CD4-positive, alpha-beta T cell treated with Interleukin-12 subunit alpha and Interleukin-12 subunit beta, for 1 hour (primary cell): ENCODE data around the gene KAT6B.

ENCODE experiments used
- DNase-seq: peaks from one replicate; pipeline ENCODE4 v3.0.0-alpha.2; 2020

KAT6B gene

DNA sequence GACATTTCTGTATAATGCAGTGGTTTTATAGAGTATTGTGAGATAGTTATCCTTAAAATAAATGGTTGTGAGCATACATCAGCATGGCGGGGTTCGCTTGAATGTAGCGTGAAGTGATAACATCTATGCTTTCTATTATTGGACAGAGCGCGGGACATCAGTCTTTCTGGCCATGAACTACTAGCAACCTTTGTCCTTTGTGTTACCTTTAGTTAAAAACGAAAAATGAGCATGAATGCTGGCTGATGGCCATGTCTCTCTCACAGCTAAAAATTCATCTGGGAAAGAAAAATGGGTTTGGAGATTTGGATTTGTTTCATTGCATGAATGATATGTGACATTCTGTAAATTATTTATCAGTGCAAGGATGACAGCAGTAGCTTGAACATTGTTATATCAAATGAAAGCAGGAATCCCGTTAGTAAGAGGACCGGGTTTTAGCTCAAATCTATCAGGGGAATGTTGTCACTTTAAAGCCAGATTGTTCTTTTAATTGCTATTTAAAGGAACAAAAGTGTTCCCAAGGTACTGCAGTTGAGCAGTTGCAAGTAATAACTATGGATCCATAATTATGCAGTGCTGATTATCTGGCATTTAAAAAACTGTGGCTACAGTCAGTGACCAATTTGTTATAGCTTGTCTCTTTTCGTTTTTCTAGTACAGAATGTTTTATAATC is 131.0 kb downstream of the KAT6B start:
- DNase-seq: no peak

DNA sequence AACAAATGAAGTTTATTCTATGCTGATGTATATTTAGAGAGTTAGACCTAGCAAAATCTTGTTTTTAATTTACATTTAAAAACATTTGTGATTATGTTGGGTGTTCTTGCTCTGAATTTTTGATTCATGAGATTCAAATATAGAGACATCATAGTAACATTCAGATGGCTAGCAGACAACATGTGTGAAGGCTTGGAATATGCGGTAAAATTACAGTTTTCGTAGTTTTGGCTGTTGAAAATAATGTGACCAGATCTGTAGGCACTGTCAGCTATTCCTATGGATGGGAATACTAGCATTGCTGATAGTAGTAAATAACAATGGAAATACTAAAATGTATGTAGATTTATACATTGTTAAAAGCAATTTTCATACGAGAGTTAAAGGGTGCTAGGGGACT is 131.9 kb downstream of the KAT6B start:
- DNase-seq: no peak

DNA sequence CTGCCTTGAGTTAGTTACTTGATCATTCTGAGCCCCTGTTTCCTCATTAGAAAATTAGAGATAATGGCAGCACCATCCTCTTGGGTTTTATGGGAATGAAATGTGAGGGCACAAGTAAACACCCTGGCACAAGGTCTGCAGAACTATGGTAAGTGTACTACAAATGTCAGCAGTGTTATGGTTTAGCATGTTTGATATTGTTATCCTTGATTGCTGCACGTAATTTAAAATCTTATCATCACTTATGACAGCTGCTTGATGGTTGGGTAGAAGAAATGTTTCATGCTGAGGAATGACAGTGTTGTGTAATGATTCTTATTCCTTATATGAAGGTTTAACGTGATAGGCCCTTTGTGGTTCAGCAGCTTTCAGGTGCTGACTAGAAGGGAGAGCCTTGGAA is 134.3 kb downstream of the KAT6B start:
- DNase-seq: no peak

DNA sequence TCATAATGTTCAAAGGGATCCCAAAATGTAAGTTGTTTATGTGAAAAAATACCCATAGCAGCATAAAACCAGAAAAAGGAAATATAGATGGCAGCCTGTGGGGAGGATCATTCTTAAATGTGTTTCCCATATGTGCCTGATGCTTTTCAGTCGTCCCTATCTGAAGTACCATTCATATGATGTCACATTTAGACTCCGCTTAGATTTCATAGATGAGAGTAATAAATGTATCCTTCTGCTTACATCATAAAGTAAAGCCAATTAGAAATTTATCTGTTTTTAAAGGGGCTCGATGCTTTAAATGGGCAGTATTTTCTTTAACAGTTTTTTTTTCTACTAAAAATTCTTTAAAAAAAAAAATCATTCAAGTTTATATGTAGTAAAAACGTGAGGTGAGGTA is 136.1 kb downstream of the KAT6B start:
- DNase-seq: no peak

DNA sequence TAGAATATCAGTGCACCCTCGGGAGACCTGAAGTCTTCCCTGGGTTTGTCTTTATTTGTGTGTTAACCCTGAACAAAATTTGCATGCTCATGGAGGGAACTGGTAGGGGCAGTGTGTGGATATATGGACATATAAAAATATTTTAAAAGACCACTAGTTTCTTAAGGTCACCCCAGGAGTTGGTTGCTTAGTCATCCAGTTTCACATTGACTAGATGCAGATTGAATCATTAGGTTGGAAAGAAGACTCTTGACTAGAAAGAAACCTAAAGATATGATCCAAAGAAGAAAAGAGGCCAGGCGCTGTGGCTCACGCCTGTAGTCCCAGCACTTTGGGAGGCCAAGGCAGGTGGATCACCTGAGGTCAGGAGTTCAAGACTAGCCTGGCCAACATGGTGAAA is 137.1 kb downstream of the KAT6B start:
- no peak for DNase-seq

DNA sequence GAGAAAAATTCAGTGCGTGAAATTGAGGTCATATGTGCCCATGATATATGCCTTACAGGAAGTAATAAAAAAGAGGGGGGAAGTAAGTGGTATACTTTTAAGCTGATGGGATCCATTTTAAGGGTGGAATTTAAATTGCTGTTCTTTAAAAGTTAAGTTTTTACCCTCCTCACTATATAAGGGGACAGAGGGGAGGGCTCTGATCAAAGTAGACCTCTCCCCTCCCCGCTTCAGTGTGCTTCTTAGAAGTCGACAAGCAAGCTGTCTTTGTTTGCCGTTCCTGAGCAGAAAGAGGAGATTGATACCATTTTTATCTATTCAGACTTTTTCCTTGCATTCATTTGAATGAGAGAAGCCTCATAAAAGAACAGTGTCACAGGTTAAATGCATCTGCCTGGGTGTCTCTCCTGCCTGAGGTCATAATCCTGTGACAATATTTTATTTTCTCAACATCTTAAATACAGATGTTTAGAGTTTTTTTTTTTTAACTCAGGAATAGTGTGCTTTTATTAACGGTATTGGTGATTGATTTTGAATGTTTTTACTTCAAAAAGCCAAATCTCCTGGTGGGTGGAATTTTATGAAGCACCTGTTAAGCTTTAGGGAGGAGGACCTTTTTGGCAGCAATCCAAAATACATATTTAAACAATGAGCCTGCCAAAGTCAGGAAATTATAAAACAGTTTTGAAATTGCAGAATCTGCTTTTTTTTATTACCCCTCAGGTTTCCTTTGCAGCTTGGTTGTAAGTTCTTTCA is 141.7 kb downstream of the KAT6B start:
- peak; percentile 14 for DNase-seq

DNA sequence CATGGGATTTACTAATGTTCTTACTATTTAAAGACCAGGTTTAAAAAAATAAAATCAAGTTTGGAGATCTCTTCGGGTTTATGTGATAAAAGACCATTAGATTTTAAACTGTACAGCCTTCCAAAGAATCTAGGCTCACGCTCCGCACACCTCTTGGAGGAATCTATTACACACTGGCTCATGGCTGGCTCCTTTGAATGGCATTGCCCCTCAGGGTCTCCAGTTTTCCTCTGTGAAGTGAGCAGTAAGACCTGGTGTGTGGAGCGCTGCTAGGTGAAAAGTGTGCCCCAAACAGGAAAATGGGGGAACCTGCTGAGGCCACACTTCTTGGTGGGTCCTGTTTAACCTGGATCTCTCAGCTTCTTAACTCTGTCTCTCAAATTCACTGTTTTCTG is 142.3 kb downstream of the KAT6B start:
- DNase-seq: no peak

DNA sequence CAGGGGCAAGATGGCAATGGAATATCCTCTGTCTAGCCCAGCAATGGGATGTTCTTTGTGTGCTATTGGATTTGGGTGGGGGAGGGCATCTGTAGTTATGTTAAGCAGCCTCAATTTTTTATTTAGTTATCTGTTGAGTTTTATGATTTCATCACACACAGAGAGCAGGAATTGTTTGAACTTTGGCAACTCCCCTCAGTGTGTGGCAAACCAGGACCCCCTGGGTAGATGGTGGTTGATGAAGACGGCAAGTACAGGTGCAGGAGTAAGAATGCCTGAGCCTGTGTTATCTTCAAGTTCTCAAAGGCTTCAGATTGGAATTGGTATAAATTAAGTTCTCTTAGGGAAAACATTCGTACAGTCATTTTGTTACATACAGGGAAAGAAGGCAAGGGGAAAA is 142.7 kb downstream of the KAT6B start:
- DNase-seq: no peak

DNA sequence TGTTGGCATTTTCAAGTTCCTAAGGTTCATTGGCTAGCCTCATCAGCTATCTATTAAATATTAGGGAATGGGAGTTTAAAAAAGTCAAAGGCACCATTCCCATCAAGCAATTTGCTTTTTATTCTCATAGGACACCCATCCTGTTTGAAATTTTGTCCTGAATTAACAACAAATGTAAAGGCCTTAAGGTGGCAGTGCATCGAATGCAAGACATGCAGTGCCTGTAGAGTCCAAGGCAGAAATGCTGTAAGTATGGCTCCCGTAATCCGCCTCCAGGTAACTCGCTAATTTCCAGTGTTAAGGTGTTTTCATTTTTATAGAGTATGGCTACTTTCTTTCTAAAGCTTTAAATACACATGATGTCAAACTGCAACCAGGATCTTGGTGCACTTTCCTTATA is 143.1 kb downstream of the KAT6B start:
- DNase-seq: no peak

DNA sequence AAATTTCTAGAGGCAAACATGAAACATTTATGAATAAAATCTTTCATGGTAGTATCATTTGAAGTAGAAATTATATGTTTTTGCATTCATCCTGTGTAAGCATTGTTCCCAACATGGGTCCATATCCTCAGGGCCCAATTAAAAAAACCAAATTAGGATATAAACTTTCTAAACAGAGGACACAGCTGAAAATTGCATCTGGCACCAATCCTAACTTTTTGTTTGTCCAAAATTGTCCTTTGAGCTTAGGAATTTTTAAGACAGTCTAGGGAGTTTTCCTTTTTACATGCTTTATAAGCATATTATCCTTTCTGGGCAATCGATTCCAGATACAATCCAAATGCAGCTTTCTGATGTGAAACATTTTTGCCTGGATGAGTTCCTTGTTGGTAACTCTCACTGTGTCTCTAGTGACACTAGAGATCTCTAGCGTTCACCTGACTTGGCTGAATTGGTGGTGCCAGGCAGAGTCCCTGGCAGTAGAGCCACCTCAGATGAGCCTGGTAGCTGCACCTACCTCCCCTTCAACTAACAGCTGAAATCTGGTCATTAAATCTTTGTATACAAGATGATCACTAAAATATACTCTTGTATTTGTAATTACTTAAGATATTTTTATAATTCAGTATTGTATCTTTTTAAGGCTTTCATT is 147.5 kb downstream of the KAT6B start:
- no peak for DNase-seq

DNA sequence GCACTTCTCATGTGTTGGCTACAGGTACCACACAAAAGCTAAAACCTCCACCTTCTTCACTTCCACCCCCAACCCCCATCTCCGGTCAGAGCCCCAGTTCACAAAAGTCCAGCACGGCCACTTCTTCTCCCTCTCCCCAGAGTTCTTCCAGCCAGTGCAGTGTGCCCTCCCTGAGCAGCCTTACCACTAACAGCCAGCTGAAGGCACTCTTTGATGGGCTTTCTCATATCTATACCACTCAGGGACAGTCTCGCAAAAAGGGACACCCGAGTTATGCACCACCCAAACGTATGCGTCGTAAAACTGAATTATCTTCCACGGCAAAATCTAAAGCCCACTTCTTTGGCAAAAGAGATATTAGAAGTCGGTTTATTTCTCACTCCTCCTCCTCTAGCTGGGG is 149.4 kb downstream of the KAT6B start:
- DNase-seq: no peak

DNA sequence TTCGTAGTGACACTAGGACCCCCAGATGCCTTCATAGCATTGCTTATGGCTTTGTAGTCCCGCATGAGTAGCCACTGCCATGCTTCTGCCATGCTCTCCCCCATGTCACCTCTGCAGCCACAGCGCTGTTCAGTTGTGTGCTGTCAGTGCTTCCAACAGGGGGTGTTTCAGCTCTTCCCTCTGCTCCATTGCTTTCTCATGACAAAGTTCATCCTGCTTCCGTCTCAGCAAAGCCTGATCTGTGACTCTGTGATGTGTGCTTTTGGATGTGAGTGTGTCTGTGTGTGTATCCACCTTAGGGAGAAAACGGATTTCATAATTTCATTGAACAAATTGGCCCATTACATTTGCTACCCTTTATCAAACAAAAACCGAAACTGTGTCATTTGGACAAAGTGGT is 150.2 kb downstream of the KAT6B start:
- DNase-seq: no peak

DNA sequence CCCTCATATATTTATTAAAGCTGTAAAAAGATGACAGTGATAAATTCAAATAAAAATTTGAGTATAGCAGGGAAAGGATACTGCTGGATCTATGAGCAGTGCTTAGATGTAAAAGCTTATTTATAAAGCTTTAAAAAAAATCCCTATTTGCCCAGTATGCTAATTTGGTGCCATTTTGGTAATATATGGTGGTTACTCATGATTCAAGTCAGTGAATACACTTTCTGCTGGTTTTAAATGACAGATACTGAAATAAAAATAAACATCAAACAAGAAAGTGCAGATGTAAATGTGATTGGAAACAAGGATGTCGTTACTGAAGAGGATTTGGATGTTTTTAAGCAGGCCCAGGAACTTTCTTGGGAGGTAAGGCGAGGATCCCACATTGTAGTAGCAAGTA is 150.7 kb downstream of the KAT6B start:
- DNase-seq: no peak

DNA sequence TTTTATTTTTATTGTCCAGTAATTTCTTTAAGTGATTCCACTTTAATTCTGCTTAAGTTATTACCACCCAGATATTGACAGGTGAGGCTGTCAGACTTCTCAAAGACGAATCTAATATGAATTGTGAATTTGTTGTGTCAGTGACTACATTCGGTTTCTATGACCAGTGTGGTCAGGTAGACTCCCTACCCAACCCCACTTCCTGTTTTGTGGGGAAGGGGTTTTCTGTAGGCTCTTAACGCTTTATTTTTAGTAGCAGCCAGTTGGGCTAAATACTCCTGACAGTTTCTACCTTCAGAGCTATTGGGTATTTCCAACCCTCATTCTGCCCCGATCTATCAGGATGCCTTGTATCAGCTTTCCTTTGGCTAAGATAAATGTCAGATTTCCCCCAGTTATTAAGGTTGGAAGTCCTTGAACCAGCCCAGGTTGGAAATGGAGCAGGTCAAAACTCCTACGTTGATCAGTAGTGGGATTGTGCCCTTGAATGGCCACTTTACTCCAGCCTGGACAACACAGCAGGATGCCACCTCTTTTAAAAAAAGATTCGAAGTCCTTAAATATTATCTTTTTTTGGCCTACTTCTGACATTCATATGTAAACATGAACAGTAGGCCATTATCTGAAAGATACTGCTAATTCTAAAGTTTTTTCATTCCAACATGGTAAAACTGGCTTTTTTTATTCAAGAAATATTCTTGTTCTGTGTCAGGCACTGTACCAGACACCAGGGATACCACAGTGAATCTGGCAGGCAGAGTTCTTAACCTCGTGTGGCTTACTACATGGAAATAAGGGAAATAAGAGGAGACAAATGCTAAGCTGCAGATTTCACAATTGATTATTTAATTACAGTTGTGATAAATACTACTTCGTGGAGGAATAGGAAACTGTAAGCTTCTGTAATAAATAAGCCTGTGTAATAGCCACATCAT is 151.8 kb downstream of the KAT6B start:
- peak; percentile 70 for DNase-seq

DNA sequence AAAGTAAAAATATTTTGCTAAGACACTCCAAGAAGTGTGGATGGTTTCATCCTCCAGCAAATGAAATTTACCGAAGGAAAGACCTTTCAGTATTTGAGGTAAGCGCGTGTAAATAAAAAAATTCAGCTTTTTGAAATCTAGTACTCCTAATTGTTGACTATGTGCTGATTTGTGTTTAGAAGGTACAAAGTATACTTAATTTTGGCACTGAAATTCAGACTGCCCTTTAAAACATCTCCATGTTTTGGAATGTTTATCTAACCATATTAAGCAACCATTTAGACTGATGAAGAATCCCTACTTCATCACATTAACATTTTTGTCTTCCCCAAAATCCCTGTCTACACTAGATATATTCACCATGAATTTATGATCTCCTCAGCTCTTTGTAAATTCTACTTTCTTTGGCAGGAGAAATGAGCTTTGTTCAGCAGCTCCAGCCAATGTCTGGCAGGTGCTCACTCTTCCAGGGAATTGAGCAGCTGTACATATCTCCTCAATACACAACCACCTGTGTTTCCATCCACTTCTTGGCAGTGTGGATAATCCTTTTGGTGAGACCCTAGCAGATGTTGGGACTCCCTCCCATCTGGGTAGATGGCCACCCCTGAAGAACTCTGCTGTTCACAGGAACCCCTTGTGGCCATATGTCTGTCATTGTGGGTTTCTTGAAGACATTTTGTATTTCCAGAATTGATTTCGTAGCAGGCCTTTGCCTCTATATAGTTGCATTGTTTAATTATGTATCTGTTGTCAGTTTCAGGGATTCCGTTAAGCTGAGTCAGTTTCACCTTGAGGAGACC is 155.6 kb downstream of the KAT6B start:
- no peak for DNase-seq

DNA sequence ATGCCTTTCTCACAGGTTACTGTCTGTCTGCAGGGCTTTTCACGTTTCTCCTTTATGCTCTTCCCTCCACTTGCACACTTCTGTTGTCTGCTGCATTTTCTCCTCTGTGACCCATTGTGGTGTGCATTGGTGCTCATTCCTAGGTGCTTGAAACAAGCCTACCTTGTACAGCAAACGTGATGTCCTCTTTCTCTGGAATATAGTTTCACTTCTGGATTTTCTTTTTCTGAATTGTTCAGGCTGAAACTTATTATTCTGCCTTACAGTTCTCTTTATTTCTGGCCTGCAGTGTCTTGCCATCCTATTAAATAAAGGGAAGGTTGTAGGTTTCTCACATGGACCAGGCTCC is 156.2 kb downstream of the KAT6B start:
- DNase-seq: no peak

DNA sequence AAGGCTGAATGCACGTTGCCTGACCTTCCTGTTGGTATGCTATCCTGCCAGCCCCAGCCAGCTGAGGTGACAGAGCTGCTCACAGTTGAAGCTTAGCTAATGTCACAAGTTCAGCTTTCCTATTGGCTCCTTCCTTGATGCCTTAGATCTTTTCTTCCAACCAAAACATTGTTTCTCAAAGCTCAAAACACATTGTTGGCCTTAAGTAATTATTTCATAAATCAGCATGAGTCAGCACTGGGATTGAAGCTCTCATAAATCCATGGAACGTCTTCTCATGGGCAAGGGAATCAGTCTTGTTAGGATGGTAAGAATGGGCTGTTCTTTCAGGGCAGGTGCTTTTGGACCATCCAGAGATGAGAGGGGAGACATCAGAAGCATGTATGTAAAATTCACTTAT is 157.0 kb downstream of the KAT6B start:
- DNase-seq: no peak

DNA sequence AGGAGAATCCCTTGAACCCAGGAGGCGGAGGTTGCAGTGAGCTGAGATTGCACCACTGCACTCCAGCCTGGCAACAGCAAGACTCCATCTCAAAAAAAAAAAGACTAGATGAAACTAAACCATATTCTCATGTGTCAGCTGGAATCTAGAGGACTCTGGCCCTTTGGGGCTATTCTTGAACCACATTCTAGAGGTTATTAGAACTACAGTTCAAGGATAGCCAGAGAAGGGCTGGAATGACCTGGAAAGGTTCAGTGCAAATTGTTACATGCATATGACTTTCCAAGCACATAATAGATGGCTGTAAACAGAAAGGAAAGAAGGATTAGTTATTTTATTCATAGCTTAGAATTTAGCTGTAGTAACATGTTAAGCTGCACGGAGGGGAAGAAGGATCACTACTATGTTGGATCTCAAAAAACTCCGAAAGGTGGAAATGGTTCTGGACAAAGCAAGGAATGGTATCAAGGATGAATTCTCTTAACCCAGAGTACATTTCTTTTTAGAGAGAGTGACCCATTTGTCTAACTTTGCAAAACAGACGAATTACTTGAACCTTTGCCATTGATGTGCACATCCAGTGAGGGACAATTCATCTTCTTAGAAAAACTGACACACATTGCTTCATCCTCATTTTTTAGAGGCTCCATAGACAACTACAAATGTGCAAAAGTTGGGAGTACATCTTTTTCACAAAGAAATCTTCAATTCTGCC is 161.1 kb downstream of the KAT6B start:
- DNase-seq: no peak

DNA sequence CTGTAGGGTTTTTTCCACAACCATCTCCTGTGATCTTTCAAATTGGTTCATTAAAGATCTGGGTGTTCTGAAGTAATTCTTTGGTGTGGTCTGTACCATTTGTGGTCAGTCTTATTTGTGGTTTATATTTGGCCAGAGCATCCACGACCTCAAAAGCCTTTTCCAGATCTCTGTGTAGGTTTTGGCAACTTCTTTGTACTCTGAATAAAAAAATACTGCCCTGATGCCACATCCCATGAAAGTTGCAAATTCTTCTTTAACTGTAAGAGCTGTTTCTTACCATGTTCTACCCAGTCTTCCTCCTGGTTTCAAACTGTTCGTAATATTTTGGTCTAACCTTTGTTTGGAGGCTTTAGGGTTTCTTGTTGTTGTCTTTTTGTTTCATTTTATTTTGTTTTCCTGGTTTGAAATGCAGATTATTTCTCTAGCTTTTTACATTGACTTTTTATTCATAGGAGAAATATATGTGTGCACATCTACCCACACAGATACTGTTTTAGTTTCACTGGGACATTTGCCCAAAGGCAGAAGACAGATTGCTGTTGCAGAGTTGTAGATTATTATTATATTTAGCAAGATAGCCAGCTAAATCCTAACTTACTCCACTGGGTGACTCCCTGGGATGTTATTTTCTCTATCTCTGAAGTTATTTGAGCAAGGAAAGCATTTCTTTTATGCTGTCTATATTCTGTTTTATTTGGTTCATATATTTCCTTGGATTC is 161.8 kb downstream of the KAT6B start:
- no peak for DNase-seq

DNA sequence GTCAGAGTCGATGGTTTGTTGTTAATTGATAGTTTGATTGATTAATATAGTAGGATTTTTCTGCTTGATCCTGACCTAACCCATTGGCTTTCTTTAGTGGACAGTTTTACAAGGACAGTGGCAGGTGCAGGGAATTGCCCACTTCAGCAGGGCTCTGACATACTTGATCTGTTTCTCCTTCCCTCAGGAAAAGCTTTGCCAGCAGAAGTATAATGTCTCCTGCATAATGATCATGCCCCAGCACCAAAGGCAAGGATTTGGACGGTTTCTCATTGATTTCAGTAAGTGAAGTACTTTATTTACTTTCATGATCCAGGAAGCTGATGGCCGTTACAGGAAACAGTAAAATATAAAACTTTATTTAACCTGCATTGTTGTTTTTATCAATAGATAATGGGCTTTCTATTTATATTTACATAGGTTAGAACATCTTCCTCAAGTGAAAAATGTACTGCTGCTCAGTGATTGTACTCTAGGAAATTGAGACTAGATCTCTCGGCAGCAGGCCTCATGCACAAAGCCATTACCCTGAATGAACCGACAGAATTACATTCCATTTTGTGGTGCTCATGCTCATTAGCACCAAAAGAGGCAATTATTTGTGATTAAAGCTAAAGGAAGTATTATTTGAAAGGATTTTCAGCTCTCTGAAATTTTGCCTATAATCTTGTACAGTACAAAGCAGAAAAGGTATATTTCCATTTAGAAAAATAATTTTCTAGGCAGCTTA is 162.6 kb downstream of the KAT6B start:
- DNase-seq: no peak
